Fibroblast of mammary gland (primary cell): ENCODE data around the gene LRRC32.

Experiments
- DNase-seq: peaks from one replicate; pipeline ENCODE4 v3.0.0-alpha.2; 2010; ENCODE audit warnings: low read depth
- H3K4me3 ChIP-seq: 2 replicates; pipeline ENCODE4 v1.5.1; 2011; ENCODE audit warnings: low read depth, mild to moderate bottlenecking, low read length, moderate library complexity; ENCODE audit not compliant: control insufficient read depth
- CTCF ChIP-seq: conservative IDR thresholded peaks from 2 replicates; pipeline ENCODE4 v1.5.1; 2011; ENCODE audit warnings: low read depth, low read length, inconsistent platforms; ENCODE audit not compliant: control insufficient read depth, insufficient read depth

The LRRC32 gene

GRCh38 chr11:76637491-76638269 is 32.9 kb downstream of the LRRC32 start:
- H3K4me3 ChIP-seq: no peak overlapping the region
- no peak for TF ChIP-seq CTCF
- no peak for DNase-seq

- H3K4me3 ChIP-seq: no peak overlapping the region
- no peak for DNase-seq
- TF ChIP-seq CTCF: no peak
Observed at GRCh38 chr11:76636826-76637460, 33.6 kb downstream of the LRRC32 start.

- H3K4me3 ChIP-seq: no peak overlapping the region
- TF ChIP-seq CTCF: no peak
- no peak for DNase-seq
Observed at GRCh38 chr11:76635991-76636738, 34.4 kb downstream of the LRRC32 start.

GRCh38 chr11:76634886-76635285 is 35.7 kb downstream of the LRRC32 start:
- no peak for DNase-seq
- TF ChIP-seq CTCF: no peak
- H3K4me3 ChIP-seq: no peak overlapping the region

GRCh38 chr11:76632492-76632891 is 38.1 kb downstream of the LRRC32 start:
- DNase-seq: no peak
- no peak for TF ChIP-seq CTCF

GRCh38 chr11:76631566-76632308 is 38.8 kb downstream of the LRRC32 start:
- H3K4me3 ChIP-seq: no peak overlapping the region
- no peak for DNase-seq
- TF ChIP-seq CTCF: no peak

More at GRCh38 chr11:76632492-76632891, 38.1 kb downstream of the LRRC32 start:
- no peak overlapping the region for H3K4me3 ChIP-seq
